AG08395 (cell line): ENCODE data around the gene RHEBL1.
A peak's percentile ranks its signal among the peaks of the same experiment; 100 is the strongest.

Experiments
- DNase-seq: peaks from one replicate; pipeline ENCODE4 v3.0.0; 2012; ENCODE audit warnings: mixed read lengths, low spot score

The RHEBL1 gene

DNA sequence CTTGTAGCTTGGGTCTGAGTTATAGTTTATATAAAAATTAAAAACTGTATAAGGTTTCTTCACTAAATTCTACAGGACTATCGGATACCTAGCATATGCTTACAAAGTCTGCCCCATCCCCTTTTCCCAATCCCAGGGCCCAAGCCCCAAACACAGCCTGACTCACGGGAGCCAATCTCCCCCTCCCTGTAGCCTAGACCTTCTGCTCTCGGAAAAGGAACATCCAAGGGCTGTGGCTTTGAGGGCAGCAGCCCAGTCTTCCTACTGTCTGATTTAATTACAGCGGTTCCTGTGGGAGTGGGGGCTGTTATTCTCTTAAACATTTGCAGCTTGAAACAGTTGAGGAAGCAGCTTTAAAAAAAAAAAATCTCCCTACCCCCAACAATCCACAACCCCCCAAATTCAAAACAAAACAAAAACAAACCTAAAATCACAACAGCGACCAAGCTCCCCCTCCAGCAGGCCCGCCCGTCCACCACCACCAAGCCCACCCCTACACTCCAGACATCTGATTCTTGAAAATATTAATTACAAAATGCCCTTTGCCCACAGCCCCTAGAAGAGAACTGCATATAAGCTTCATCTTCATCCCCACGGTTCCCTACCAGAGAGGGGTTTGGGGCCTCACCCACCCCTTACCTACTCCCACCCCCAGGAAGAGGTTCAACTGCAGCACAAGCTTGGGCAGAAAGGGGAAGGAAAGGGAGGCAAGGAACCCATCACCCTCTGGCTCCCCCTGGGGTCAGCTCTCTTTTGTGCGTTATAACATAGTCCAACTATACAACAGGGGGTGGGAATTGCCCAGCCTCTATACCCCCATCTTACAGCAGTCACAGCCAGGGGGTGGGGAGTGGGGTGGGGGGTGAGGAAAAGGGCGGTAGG, 50.1 kb downstream of the RHEBL1 start:
- peak; percentile 35 for DNase-seq

DNA sequence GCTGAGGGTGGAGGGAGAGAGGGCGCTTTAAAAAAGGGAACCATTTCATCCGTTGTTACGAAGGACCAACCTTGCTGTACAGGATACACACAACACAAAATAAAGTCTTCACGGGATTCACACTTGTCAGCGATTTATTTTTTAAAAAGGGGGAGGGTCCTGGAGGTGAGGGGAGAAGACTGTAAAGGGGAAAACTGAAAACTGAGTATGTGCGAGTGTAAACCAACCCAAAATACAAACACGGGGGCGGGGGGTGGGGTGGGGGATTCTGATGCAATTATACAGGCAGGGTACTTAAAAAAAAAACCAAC, 50.7 kb downstream of the RHEBL1 start:
- no peak for DNase-seq

DNA sequence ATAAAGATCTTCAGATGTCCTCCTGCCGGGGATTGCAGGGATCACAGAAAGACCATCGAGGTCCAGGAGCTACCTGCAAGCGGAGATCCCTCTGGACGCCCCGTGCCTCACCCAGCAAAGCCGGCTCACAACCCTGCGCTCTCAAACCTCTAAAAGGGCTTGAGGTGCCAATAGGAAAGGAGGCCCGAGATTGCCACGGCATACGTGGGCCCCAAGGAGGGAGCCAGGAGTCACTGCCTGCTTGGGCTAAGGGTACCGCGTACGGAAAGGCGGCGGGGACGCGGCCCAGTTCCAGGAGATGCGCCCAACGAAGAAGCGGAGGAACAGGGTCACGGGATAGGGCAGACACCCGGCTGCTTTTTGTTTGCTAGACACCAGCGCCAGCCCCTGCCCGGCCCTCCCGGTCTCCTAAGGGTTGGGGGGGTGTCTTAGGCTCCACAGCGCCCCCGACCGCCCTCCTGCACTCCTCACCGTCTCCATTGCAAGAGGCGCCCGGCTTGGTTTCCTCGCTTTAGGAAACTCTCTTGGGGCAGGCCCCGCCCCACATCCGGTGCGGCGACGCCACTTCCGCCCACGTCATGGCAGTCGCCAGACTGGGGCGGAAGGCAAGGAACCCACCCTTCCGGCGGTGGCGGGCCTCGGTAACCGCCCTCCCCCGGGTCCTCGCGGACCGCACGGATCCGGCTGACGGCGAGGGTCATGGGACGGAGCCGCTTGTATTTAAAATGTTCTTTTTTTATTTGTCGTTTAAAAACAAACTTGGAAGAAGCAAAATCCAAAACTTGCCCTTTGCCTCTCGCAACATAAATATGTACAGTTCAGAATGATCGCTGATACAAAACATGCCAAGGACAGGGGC, 51.3 kb downstream of the RHEBL1 start, which contains the start of gene PRKAG1:
Gene PRKAG1, minus strand, starts transcription at position 516 of the 859 bp plus-strand sequence. Its CDS starts 36 bp downstream, at position 480.
- DNase-seq, result peak; percentile 99

DNA sequence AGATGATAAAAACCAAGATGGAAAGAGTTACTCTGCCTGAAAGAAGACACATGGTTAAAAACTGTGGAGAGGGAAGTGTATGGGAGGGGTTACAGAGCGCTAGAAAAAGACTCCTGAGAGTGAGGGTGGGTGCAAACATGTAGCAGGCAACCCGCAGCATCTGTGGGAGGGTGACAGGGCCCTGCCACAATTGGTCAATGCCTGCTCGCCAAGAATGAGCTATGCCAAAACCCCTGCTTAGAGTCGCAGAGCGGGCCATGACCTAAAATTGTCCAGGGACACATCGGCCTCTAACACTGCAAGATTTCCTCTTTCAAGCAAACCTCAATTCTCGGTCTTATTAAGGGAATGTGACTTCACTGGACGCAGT, 51.9 kb downstream of the RHEBL1 start:
- DNase-seq, result peak; percentile 59

DNA sequence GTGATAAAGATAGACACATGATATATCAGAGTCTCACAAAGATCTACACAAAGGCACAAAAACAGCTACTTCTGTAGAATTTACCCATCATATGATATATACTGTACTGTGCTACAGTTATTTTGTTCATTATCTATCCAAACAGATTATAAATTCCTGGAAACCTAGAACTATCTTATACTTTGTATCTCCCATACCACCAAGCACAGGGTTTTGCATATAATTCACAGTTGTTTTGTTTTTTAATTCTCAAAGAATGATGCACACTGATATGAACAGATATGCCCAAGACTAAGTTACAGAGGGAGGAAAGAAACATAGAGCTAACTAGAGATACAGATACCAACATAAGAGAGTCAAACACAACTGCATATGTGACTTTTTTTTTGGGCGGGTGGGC, 54.6 kb downstream of the RHEBL1 start:
- no peak for DNase-seq
